H1 (cell line): ENCODE data around the gene PLCB4.

ENCODE experiments used
- BACH1 ChIP-seq: IDR thresholded peaks from 2 replicates; pipeline ENCODE4 v1.6.1; 2012; ENCODE audit warnings: low read length, improper control_type of control experiment
- EP300 ChIP-seq, 2 experiments: IDR thresholded peaks; 1 replicate in 1 of 2; 2 replicates in 1 of 2; pipeline ENCODE4 v1.6.1; 2011 to 2012; ENCODE audit warnings: low read depth in 2 of 2, low read length in 2 of 2, mild to moderate bottlenecking in 2 of 2, borderline replicate concordance in 1 of 2, inconsistent platforms in 1 of 2, moderate library complexity in 1 of 2
- GTF2F1 ChIP-seq: IDR thresholded peaks from 2 replicates; pipeline ENCODE4 v1.6.1; 2012; ENCODE audit warnings: low read depth, low read length, improper control_type of control experiment, borderline replicate concordance
- JUND ChIP-seq: IDR thresholded peaks from 2 replicates; pipeline ENCODE4 v1.6.1; 2011; ENCODE audit warnings: mild to moderate bottlenecking, improper control_type of control experiment, low read length
- POLR2A ChIP-seq, 2 experiments: IDR thresholded peaks; 1 replicate in 1 of 2; 2 replicates in 1 of 2; pipeline ENCODE4 v1.6.1; 2011; ENCODE audit warnings: low read depth in 2 of 2, low read length in 2 of 2, mild to moderate bottlenecking in 2 of 2; ENCODE audit errors: control extremely low read depth in 1 of 2
- POLR2AphosphoS5 ChIP-seq: IDR thresholded peaks from 2 replicates; pipeline ENCODE4 v1.6.1; 2011; ENCODE audit warnings: low read depth, low read length
- RAD21 ChIP-seq, 2 experiments: IDR thresholded peaks in 1 of 2; conservative IDR thresholded peaks in 1 of 2; 2 replicates each; pipeline ENCODE4 v1.6.1; 2011; ENCODE audit warnings: low read depth in 2 of 2, low read length in 2 of 2, improper control_type of control experiment in 1 of 2, inconsistent platforms in 1 of 2, mild to moderate bottlenecking in 1 of 2, moderate library complexity in 1 of 2
- RNF2 ChIP-seq: fragments of 200-900, 300-1000 bp; sonication (generic); IDR thresholded peaks from 2 replicates; pipeline ENCODE4 v1.7.1; 2016; ENCODE audit warnings: borderline replicate concordance, low read depth, mild to moderate bottlenecking, antibody characterized with exemption, low read length; ENCODE audit not compliant: poor library complexity, severe bottlenecking; ENCODE audit errors: missing control alignments
- TAF1 ChIP-seq: IDR thresholded peaks from 2 replicates; pipeline ENCODE4 v1.6.1; 2011; ENCODE audit warnings: mild to moderate bottlenecking, low read depth, low read length
- TEAD4 ChIP-seq: IDR thresholded peaks from 2 replicates; pipeline ENCODE4 v1.6.1; 2012; ENCODE audit warnings: low read depth, low read length, inconsistent platforms, mixed read lengths
- TF ChIP-seq, protein P1 (sequence below): IDR thresholded peaks from 2 replicates; pipeline ENCODE4 v1.6.1; 2012; ENCODE audit warnings: inconsistent platforms

DNA sequence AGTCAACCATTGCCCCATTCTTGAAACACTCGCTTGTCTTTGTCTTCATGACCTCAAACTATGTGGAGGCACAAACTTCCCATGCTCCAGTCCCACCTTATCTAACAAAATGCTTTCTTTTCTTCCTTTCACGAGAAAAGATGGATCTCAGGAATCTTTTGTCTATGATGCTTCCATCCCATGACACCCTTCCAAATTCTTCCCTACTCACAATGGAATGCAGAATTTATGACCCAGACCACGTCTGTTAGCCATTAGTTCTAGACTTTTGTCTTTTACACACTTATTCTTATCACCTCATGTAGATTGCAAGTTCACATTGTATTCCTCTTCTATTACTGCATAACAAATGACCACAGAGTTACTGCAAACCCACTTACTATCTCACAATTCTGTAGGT, 421.3 kb downstream of the PLCB4 start:
- TF ChIP-seq POLR2A (IDR thresholded peaks at IDR 0.05; ENCODE audit: control extremely low read depth in 1 of 2, low read depth in 2 of 2, low read length in 2 of 2) (no peak), BACH1 (no peak), GTF2F1 (no peak), RNF2 (no peak), EP300 (IDR thresholded peaks at IDR 0.05; ENCODE audit: borderline replicate concordance in 1 of 2, low read depth in 2 of 2, low read length in 2 of 2) (no peak), POLR2AphosphoS5 (no peak), TAF1 (no peak), TEAD4 (no peak), RAD21 (IDR thresholded peaks at IDR 0.05 in 1 of 2, conservative IDR thresholded peaks at IDR 0.05 in 1 of 2; ENCODE audit: low read depth in 2 of 2, low read length in 2 of 2) (no peak), JUND (no peak)
- TF ChIP-seq, protein P1, sequence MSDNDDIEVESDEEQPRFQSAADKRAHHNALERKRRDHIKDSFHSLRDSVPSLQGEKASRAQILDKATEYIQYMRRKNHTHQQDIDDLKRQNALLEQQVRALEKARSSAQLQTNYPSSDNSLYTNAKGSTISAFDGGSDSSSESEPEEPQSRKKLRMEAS: no peak
